Large intestine (tissue), 3 donors: ENCODE results near the gene DOCK9. TPM values are rescaled to one million over a fixed set of nuclear protein-coding genes. Genes with fewer than 3 reads are reported as not detected.

Experiments used
- DNase-seq, 2 donors: peaks; one replicate each; pipeline versions ENCODE4 v3.0.0 to v3.0.0-alpha.2; 2013
- H3K27ac ChIP-seq: one replicate; pipeline ENCODE4 v1.5.1; 2013; ENCODE audit warnings: low read length
- H3K27me3 ChIP-seq: 2 replicates; pipeline ENCODE4 v1.6.1; 2013; ENCODE audit warnings: low read length; ENCODE audit not compliant: control insufficient read depth, insufficient read depth
- H3K36me3 ChIP-seq: 2 replicates; pipeline ENCODE4 v1.6.1; 2013; ENCODE audit warnings: low read length; ENCODE audit not compliant: control insufficient read depth, insufficient read depth
- H3K4me1 ChIP-seq: one replicate; pipeline ENCODE4 v1.6.1; 2013; ENCODE audit warnings: low read length; ENCODE audit not compliant: control insufficient read depth, insufficient read depth
- H3K4me3 ChIP-seq: one replicate; pipeline ENCODE4 v1.5.1; 2013; ENCODE audit warnings: low read length
- H3K9me3 ChIP-seq: one replicate; pipeline ENCODE4 v1.6.1; 2013; ENCODE audit warnings: mild to moderate bottlenecking, low read depth, low read length, moderate library complexity; ENCODE audit not compliant: control insufficient read depth
- WGBS: methylation state at CpG from one replicate; pipeline ENCODE4 v1.1.5; 2013; ENCODE audit warnings: low lambda C conversion rate; ENCODE audit not compliant: insufficient coverage; 5-methylcytosine and 5-hydroxymethylcytosine counted together
- polyA plus RNA-seq: library from polyadenylated mRNA; unstranded; fragments of 120-200 nt; gene quantifications from one replicate; pipeline ENCODE4 v1.2.1, GENCODE V29; 2013

Gene DOCK9
- polyA plus RNA-seq, 1 donor, result 103 TPM

GRCh38 chr13:98858191-98858590, 119.7 kb downstream of the DOCK9 start:
- no peak overlapping the region for H3K27ac ChIP-seq
- H3K9me3 ChIP-seq, result no peaks in the 10 kb centered on the region
- H3K36me3 ChIP-seq, result peaks cover 85% of the 10 kb centered on the region
- no peak for DNase-seq
- no peak overlapping the region for H3K4me3 ChIP-seq
- no peaks in the 10 kb centered on the region for H3K27me3 ChIP-seq
- H3K4me1 ChIP-seq, result no peaks in the 10 kb centered on the region
- 85% methylated on average over 3 of the region's 4 CpGs for WGBS

GRCh38 chr13:98856983-98857382, 120.9 kb downstream of the DOCK9 start:
- no peak overlapping the region for H3K4me3 ChIP-seq
- H3K36me3 ChIP-seq, result peaks cover 74% of the 10 kb centered on the region
- no peak overlapping the region for H3K27ac ChIP-seq
- no peak for DNase-seq
- 34% methylated on average over 3 of the region's 5 CpGs for WGBS
- no peaks in the 10 kb centered on the region for H3K27me3 ChIP-seq
- no peaks in the 10 kb centered on the region for H3K4me1 ChIP-seq
- no peaks in the 10 kb centered on the region for H3K9me3 ChIP-seq

- no peak for DNase-seq
- H3K27ac ChIP-seq, result no peak overlapping the region
- no peaks in the 10 kb centered on the region for H3K4me1 ChIP-seq
- no peaks in the 10 kb centered on the region for H3K9me3 ChIP-seq
- no peak overlapping the region for H3K4me3 ChIP-seq
- peaks cover 68% of the 10 kb centered on the region for H3K36me3 ChIP-seq
- H3K27me3 ChIP-seq, result no peaks in the 10 kb centered on the region
- no CpG with 5 or more reads among the region's 6 CpGs for WGBS
Measured at GRCh38 chr13:98854448-98854847, 123.4 kb downstream of the DOCK9 start.

GRCh38 chr13:98853771-98854221, 124.1 kb downstream of the DOCK9 start:
- DNase-seq, result no peak
- no peaks in the 10 kb centered on the region for H3K9me3 ChIP-seq
- H3K27me3 ChIP-seq, result no peaks in the 10 kb centered on the region
- no CpG with 5 or more reads among the region's 6 CpGs for WGBS
- peaks cover 65% of the 10 kb centered on the region for H3K36me3 ChIP-seq
- no peaks in the 10 kb centered on the region for H3K4me1 ChIP-seq
- H3K4me3 ChIP-seq, result no peak overlapping the region
- no peak overlapping the region for H3K27ac ChIP-seq

GRCh38 chr13:98851276-98851675, 126.6 kb downstream of the DOCK9 start:
- Histone ChIP-seq H3K27me3 (no peaks in the 10 kb centered on the region), H3K4me1 (no peaks in the 10 kb centered on the region), H3K4me3 (no peak overlapping the region), H3K36me3 (peaks cover 64% of the 10 kb centered on the region), H3K9me3 (no peaks in the 10 kb centered on the region), H3K27ac (no peak overlapping the region)
- no CpG with 5 or more reads among the region's 6 CpGs for WGBS
- no peak for DNase-seq

GRCh38 chr13:98848746-98849145, 129.1 kb downstream of the DOCK9 start:
- Histone ChIP-seq H3K4me1 (no peaks in the 10 kb centered on the region), H3K36me3 (peaks cover 68% of the 10 kb centered on the region), H3K9me3 (no peaks in the 10 kb centered on the region), H3K27ac (no peak overlapping the region), H3K4me3 (no peak overlapping the region), H3K27me3 (no peaks in the 10 kb centered on the region)
- no peak for DNase-seq
- WGBS, result 76% methylated on average over 4 of the region's 7 CpGs

- peaks cover 65% of the 10 kb centered on the region for H3K36me3 ChIP-seq
- no peak overlapping the region for H3K27ac ChIP-seq
- no peak overlapping the region for H3K4me3 ChIP-seq
- no peaks in the 10 kb centered on the region for H3K27me3 ChIP-seq
- no peaks in the 10 kb centered on the region for H3K4me1 ChIP-seq
- DNase-seq, result no peak
- WGBS, result 82% methylated on average over 2 of the region's 5 CpGs
- no peaks in the 10 kb centered on the region for H3K9me3 ChIP-seq
Measured at GRCh38 chr13:98847780-98848179, 130.1 kb downstream of the DOCK9 start.

- Histone ChIP-seq H3K4me1 (no peaks in the 10 kb centered on the region), H3K9me3 (no peaks in the 10 kb centered on the region), H3K36me3 (peaks cover 67% of the 10 kb centered on the region), H3K4me3 (no peak overlapping the region), H3K27ac (no peak overlapping the region), H3K27me3 (no peaks in the 10 kb centered on the region)
- WGBS, result 100% methylated on average over 1 of the region's 4 CpGs
- DNase-seq, result no peak
Measured at GRCh38 chr13:98846986-98847385, 130.9 kb downstream of the DOCK9 start.

- H3K27me3 ChIP-seq, result no peaks in the 10 kb centered on the region
- no CpG with 5 or more reads among the region's 5 CpGs for WGBS
- no peak overlapping the region for H3K27ac ChIP-seq
- no peaks in the 10 kb centered on the region for H3K9me3 ChIP-seq
- peaks cover 67% of the 10 kb centered on the region for H3K36me3 ChIP-seq
- H3K4me1 ChIP-seq, result no peaks in the 10 kb centered on the region
- no peak overlapping the region for H3K4me3 ChIP-seq
- DNase-seq, result no peak
Measured at GRCh38 chr13:98846521-98846920, 131.3 kb downstream of the DOCK9 start.

- no peak for DNase-seq
- H3K27ac ChIP-seq, result no peak overlapping the region
- WGBS, result no CpG with 5 or more reads among the region's 7 CpGs
- H3K27me3 ChIP-seq, result no peaks in the 10 kb centered on the region
- H3K4me3 ChIP-seq, result no peak overlapping the region
- peaks cover 60% of the 10 kb centered on the region for H3K36me3 ChIP-seq
- no peaks in the 10 kb centered on the region for H3K4me1 ChIP-seq
- no peaks in the 10 kb centered on the region for H3K9me3 ChIP-seq
Measured at GRCh38 chr13:98845742-98846141, 132.1 kb downstream of the DOCK9 start.

- no CpG with 5 or more reads among the region's 1 CpG for whole genome bisulfite sequencing
- no peak overlapping the region for H3K4me3 ChIP-seq
- DNase-seq, result no peak
- peaks cover 53% of the 10 kb centered on the region for H3K36me3 ChIP-seq
- H3K27ac ChIP-seq, result no peak overlapping the region
- H3K4me1 ChIP-seq, result no peaks in the 10 kb centered on the region
- H3K27me3 ChIP-seq, result no peaks in the 10 kb centered on the region
- no peaks in the 10 kb centered on the region for H3K9me3 ChIP-seq
Measured at GRCh38 chr13:98844021-98844420, 133.8 kb downstream of the DOCK9 start.
